Cortex of kidney (tissue), 1 donor: ENCODE data around the gene SH3D19.
A peak's percentile ranks its signal among the peaks of the same experiment; 100 is the strongest.
"Not testable (repeated sequence)": the region's sequence is repeated elsewhere in the genome, so short reads cannot be mapped to it uniquely, and the experiment has no call there.

Experiments used
- DNase-seq: peaks from one replicate; lab custom pipeline; 2025; lab: John Stamatoyannopoulos, UW

Gene SH3D19

GRCh38 chr4:151325111-151325948 is at the start of gene SH3D19:
Gene SH3D19 (minus strand): TSS chr4:151325605. CDS start chr4:151325352, 253 bp downstream.
- DNase-seq = no peak

GRCh38 chr4:151362404-151363164 is 37.2 kb upstream of the SH3D19 start:
- DNase-seq = peak; percentile 9

GRCh38 chr4:151361966-151362365 is 36.6 kb upstream of the SH3D19 start:
- DNase-seq = no peak

GRCh38 chr4:151361126-151361525 is 35.7 kb upstream of the SH3D19 start:
- DNase-seq = no peak

GRCh38 chr4:151359576-151359975 is 34.2 kb upstream of the SH3D19 start:
- DNase-seq = no peak

GRCh38 chr4:151358266-151358665 is 32.9 kb upstream of the SH3D19 start:
- no peak for DNase-seq

GRCh38 chr4:151356510-151356909 is 31.1 kb upstream of the SH3D19 start:
- DNase-seq = no peak

GRCh38 chr4:151355155-151355554 is 29.8 kb upstream of the SH3D19 start:
- DNase-seq = no peak

GRCh38 chr4:151347490-151348235 is 22.3 kb upstream of the SH3D19 start:
- DNase-seq = no peak

- no peak for DNase-seq
Observed at GRCh38 chr4:151344948-151345347, 19.5 kb upstream of the SH3D19 start.

GRCh38 chr4:151340751-151341385 is 15.5 kb upstream of the SH3D19 start:
- DNase-seq = no peak

GRCh38 chr4:151339467-151339866 is 14.1 kb upstream of the SH3D19 start:
- no peak for DNase-seq

- no peak for DNase-seq
Observed at GRCh38 chr4:151331276-151332042, 6.1 kb upstream of the SH3D19 start.

- DNase-seq = no peak
Observed at GRCh38 chr4:151329217-151330007, 4.0 kb upstream of the SH3D19 start.

- no peak for DNase-seq
Observed at GRCh38 chr4:151325949-151326246, 493 bp upstream of the SH3D19 start.

- DNase-seq = peak; percentile 23
Observed at GRCh38 chr4:151324752-151325110, 674 bp downstream of the SH3D19 start.

- DNase-seq = no peak
Observed at GRCh38 chr4:151324124-151324751, 1.2 kb downstream of the SH3D19 start.

- no peak for DNase-seq
Observed at GRCh38 chr4:151323667-151324066, 1.7 kb downstream of the SH3D19 start.

- no peak for DNase-seq
Observed at GRCh38 chr4:151322570-151322969, 2.8 kb downstream of the SH3D19 start.

GRCh38 chr4:151322161-151322560 is 3.2 kb downstream of the SH3D19 start:
- not testable (repeated sequence) for DNase-seq
